ENCODE results near the gene TBX15.

The TBX15 gene

DNA sequence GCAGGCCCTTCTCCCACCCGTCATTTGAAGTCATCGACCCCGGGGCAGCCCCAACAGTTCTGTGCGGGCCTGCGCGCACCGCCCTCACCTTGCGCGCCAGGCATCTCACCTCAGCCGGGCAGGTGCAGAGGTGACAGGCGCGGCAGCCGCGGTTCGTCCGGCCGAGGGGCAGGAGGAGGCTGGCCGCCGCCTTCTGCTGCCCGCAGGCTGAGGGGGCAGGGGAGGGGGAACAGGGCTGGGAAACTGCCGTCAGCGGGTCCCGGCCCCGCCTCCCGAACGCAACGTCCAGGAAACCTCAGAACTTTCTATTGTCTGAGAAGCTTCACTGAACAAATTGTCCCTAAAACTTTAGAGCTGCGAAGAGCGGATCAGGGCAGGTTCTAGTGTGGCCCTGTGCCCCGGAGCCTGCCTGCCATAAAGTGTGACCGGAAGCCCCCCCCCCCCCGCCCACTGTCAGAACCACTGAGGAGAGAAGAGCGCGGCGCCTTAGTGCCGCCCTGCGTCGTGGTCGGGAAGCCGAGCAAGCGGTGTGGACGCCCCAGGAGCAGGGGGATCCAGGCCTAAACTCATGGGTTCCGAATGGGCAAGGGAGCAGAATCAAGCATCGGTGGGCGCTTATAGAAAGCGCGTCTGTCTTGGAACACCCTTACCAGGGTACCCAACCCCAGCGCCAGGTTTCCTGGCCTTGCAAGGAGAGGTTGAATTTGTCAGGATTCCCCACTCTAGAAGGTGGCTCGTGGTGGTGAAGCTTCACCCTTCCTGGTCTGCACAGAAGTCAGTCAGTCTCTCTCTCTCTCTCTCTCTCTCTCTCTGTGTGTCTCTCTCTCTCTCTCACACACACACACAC is 13.3 kb upstream of the TBX15 start:
- no peak for DNase-seq

DNA sequence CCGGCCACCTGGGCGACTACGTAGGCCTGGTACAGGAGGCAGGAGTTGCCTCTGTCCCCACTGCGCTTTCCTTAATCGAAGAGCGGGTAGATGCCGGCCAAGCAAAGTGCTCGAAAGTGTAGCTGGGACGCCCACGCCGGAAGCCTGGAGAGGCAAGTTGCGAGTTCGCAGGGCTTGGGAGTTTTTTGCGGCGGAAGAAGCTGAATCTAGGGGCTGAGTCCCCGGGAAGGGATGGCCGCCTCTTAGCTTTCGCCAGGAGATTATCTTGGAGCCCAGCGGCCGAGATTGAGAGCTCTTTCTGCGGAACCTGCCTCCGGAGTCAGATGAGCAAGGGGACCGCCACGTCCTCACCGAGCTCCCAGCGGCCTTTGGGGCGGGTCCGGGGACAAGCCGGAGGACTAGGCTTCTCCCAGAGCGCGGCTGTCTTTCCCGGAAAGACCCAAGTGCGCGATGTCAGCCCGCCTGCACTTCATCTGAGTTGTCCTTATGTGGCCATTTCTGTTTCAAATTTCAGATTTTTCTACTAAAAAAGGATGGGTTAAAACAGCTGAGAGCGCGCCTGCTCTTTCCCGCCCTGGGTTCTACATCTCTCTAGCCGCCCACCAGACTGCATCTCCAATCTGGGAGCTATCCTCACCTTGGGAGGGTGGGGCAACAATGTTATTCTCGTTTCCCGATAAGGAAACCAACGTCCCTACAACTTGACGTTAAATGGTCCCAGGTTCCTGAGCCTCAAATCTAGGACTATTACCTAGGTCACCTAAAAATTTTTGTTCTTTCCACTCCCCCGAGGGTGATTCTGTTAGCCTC is 12.4 kb upstream of the TBX15 start:
- no peak for DNase-seq

DNA sequence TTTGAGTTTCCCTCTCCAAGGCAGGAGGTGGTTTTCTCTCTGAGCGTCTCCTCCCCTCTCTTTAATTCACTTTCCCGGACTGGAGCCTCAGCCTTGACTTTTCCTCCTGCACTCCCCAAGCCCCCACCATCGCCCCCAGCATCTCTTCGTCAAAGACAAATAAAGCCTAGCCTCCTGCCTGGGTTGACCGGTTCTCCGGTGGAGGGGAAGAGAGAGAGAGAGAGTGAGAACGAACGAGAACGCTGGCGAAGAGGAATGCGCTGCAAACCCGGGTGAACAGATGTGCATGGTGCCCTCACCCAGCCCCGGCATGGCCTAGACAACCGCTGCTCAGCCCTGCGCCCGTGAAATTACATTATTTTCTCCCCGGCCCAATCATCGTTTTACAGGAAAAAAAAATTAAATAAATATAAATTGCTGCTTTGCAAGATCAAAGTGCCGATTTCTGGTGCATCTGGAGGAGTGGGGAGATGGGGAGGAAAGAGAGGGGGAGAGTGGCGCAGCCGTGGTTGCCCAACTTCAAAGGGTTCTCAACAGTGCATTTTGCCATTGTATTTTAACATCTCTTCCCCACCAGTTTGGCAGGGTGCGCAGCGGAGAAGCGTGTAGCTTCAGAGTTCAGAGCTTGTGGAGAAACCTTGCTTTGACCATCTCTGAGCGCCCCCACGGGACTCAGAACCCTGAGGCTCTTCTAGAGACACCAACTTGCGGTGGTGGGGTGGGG is 11.4 kb upstream of the TBX15 start:
- no peak for DNase-seq

DNA sequence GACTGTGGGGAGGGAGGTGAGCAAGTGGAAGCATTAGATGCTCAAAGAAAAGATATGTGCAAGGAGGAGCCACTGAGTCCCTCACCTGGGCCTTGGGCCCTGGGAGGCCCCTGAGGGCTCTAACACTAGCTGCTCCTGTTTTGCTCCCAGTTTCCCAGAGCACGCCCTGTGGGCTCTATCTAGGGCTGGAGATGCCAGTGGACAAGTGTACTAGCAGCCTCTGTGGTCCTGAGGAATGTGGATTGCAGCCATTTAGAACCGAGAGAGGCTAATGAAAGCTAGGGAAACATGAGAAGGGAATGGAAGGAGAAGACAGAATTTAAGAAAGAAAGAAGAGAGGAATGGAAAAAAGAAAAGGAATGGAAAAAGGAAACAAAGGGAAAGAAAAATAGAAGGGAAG is 10.0 kb upstream of the TBX15 start:
- no peak for DNase-seq

DNA sequence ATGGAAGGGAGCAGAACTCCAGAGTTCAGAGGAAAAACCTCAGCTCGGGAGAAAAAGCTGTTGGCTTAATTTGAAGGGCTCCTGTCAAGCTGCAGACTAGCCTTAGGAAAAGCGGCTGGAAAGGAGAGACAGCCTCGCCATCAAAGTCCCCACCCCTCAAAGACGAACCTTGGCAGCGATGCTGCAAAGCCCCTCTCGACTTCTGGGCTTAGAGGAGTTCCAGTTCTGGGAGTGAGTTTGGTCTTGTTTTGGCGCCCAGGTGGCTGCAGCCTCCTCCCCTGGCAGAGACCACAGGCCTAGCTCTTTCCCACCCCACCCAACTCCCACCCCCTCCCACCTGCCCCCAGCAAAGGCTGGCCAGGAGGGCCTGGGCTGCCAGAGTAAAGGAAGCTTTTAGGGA is 9.1 kb upstream of the TBX15 start:
- DNase-seq: no peak

DNA sequence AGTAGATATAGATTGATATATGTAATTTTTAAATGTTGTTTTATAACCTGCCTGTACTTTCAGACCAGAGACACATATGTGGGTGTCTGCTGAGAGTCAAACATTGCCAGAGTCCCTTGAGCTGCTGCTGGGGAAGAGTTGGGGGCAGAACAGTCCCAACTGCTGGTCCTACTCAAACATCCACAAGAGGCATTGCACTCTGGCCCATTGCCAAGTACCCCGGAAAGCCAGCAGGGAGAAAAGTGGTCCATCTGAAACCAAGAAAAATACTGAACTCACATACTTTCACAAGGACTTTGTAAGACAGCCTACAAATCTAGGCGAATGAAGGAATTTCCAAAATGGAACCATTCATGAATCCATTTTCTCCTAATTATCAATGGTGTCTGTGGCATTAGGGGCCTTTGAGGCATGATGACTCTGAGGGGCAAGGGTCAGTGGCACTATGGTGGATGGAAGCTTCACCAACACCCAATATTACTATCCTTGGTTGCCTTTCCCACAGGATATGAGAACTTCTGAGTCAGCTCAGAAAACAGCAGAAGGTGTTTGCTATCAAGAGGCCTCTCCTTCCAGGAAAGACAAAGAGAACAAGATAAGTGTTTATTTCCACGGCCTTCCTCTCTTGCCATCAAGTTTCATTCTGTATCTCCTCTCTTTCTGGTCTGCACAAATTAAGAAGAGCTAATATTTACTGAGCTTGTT is 7.3 kb upstream of the TBX15 start:
- no peak for DNase-seq

DNA sequence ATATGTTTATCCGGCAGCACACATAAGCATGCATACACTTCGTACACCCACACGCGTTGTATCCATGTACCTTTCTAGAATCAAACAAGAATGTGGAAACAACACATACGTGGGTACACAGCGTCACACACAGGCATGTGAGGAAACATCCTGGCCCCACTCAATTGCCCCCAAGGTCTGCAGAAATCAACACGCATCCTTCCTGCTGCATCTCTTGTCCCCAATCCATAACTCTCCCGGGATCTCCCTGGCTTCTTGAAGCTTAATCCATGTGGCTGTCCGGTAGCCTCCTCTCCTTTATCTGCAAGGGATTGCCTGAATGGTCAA is 5.5 kb upstream of the TBX15 start:
- DNase-seq: no peak

DNA sequence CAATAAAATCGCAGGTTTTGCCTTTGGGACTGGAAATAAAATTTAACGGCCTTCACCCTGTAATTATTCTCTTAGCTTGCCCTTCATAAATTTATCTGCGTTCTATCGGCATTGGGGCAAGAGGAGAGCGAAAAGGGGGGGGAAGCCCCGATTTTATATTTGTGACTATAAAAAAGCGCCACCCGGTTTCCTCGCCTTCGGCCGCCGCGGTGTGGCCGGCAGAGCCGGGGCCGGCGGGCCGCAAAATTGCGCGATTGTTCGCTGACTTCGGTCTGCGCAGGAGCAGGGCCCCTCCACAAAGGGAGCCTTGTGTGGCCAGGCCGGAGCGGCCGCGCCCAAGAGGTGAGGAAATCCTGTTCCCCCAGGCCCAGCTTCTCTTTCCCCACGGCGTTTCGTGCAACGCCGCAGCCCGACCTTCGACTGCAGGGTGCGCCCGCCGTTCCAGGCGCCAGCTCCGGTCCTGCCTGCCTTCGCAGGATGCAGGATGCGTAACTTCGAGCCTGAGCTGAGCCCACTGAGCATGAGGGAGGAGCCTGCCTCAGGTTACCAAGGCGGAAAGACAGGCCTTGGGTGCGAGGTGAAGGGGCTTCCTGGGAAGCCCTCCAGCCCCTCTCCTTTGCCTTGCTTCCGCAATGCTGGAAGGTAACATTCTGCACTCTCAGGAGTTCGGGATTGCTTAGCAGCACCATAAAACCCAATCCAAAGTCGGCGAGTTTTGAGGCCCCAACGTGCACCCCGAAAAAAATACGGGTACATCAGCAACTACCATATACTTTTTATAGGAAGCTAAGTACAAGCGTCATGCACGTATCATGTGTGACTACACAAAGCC is 4.9 kb upstream of the TBX15 start:
- DNase-seq: no peak

DNA sequence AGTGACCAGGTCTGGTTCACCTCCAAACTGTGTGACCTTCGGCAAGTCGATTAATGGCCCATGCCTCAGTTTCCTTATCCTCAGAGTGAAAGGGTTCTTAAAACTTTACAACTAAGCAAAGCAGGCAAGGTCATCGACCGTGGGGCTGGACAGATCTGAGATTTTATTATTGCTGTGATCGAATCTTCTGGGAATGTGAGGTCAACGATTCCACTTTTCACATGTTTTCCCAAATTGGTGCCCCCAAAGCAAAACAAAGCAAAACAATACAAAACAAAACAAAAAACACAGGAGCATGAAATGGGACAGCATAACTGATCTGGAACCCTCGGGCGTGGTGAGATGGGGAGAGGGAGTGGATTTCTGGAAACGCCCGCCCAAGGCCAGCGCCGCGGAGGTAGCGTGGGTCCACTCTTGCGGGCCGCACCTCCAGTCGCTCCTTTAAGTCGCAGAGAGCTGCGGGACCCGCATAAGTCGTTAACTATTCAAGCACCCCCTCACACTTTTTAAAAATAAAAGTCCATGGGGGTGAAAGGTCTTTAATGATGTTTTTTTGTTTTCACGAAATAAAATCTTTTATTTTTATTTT is 4.2 kb upstream of the TBX15 start:
- DNase-seq: no peak

DNA sequence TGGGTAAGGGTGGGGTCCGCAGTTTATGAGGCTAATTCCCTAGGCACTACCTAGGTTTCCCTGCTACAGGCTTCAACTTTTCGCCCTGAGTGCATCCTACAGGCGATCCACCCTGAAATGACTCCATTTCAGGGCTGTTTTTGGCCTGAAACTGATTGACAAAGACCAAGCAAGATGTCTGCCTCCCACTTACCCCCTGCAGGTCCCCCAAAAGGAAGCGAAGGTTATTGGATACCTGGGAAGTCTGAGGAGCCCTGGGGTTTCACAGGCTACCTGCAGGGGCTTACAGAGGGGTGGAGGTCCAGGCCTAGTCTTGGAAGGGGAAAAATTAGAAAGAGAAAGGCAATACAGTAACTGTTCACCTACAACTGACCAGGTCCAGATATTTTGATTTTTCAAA is 3.3 kb upstream of the TBX15 start:
- DNase-seq: no peak

DNA sequence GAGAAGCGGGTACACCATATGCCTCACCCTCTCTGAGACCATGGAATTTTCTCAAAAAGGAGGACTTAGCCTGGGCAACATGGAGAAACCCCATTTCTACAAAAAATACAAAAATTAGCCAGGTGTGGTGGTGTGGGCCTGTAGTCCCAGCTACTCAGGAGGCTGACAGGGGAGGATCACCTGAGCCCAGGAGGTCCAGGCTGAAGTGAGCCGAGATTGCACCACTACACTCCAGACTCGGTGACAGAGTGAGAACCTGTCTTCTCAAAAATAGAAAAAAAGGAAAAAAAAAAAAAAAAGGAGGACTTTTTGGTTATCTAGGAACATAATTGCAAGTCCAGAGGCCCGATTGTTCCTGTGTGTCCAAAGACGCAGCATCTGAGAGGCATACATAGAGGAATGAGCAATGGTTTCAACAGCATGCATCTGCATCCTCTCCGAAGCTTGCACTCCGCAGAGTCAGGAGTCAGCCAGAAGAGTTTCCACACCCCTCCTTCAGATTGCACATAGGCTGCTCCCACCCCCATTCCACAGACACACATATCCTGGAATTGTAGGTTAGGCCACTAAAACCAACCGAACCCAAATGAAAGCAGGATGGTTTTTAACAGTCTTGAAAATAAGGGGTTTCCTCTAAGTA is 2.5 kb upstream of the TBX15 start:
- no peak for DNase-seq

DNA sequence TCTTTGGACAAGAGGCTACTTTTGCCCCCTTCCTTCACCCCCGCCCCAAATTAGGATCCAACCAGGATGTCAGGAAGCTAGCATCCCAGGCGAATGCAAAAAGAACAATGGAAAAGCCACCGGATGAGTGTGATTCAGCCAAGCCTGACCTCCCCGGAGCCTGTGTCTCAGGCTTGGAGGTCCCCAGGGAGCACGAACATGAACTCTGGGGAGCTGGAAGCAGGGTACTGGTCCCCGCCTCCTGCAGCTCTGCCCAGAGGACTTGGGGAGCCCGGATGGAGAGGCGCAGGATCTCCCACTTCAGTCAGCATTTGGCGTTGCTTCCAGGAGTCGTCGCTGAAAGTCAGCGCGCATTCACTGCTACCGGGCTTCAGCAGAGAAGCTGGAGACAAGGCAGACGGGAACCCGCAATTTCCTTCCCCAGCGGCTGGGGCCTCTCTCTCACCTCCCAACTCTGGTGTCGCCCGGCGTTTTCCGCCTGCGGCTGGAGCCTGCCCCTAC is 1.8 kb upstream of the TBX15 start:
- no peak for DNase-seq

DNA sequence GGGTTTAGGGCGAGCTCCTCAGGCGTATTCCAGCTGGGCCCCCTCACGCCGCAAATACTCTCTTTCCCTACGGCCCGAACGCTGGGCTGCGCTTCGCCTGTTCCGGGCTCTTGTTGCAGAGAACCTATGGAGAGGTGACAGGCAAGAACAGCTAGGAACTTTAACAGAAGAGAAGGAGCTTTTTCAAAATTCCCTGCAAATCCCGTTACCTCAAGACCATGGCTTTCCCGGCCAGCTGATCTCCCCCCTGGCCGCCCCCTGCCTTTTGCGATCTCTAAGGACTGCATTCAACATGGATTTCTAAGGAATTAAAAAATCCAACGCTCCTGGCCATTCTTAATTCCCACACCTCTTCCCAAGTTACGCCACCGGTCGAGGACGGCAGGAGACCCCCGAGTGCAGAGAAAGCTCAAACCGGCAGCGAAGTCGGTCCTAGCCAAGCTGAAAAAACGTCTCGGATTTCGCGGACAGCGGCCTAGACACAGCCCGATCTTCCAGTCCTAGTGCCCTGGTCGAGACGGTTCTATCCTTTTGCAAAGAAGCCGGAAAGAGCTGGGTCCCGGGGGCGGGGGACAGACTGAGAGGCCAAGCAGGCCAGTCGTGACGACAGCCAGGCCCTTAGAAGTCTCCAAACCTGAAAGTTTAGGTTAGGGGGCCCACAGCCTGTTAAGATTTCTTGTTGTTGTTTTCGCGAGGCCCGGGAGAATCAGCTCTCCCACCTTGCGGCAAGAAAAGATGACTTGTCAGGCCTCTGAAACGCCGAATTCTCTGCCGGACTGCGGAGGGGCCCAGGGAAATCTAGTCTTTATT is 1.1 kb upstream of the TBX15 start:
- no peak for DNase-seq

DNA sequence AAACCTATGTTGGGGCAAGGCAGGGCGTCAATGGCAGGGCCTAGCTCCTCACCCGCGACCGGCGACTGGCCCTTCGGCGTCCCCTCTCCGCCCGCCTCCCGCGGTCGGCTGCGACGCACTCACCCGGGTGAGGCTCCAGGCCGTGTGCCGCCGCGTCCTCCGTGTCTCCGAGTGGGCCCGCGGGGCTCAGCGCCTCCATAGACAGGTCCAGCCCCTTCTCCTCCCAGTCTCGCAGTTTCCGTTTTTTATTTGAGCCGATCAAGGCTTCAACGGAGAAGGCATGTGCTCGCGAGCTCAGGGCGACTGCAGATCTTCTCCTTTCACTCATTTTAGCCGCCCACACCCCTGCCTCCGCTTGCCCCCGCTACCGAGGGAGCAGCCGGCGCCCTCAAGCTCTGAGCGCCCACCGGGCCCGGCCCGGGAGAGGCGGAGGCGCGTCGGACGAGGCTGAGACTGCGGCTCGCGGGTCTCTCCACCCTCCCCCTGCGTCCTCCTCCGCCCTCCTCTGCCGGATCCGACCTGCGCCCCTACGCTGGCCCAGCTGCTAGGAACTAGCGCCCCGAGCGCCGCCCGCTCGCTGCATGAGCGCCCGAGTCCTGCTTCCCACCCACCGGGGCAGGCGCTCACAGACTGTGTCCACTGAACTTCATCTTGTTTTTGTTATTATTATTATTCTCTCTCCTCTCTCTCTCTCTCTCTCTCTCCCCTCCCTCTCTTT is 516 bp downstream of the TBX15 start:
- DNase-seq: no peak

DNA sequence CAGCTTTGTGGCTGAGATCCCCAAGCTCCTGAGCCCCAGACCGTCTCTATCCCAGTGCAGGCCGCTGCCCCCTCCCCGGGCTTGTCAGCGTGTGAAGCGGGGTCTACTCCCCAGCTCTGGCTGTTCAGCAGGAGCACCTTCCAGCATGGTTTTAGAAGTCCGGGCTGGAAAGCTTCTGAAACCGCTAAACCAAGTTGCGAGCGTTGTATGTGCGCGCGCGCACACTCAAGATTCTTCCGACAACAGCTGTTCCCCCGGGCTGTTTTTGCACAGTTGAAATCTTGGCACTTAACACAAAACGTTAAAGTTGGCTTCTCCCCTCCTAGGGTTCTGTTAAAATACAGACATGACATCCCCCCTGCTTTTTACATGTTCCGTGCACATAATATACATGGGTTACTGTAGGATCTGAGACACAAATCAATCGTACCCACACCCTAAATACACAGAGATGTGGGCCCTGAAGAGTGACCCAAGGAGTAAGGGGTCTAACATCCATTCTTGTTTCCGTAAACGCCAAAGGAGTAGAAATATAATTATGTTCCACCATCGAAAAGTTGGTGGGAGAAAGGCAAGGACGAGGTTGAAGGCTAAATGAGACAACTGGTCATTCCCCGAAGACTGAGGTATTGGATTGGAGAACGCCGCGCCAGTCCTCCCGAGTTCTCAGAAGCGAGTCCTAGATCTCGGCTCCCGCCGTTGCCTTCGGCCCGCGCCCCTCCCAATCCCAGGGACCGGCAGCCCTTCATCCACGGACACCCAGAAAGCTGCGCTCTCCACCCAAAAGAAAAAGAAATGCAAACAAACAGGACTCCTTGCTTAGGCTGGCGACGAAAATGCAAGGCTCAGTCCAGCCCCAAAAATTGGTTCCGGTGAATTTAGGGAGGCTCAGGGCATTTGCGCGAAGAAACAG is 1.3 kb downstream of the TBX15 start:
- DNase-seq: no peak

DNA sequence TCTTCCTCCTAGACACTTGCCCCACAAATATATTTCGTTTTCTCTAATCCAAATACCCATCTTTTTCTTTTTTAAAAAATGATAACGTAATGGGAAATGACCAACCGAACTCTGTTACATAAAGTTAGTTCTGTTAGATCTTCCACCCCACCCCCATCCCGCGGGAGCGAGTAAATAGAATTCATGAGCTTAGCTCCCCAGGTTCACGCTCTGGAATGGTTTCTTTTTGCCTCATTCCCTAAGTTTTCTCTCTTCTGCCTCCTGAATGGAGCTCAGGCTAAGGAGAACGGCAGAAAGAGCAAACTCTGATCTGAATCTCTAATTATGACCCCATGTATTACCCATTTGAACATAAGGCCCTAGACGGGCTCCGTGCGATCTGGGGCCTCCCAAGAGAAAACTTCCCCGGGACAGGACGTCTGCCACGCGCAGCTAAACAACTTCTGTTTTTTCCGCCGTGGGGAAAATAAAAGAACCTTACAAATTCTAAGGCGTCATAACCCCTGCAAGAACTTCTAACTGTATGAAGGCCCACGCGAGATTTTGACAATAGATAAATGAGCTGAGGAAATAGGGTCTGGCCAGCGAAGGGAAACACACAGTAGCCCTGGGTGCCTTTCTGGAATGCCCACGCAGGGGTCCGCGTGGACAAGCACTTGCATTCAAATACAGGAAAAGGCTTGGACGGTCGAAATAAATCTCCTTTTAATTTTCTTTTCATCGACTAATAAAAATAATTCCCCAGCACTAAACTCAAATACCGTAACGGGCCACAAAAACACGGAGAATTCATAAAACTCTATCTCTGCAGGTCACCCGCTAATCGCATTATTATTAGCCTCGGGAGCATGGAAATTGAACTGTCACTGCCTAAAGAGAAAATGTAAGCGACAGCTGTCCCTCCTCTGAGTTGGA is 2.2 kb downstream of the TBX15 start:
- DNase-seq: no peak
